GM21360 (cell line): ENCODE results near the gene COG4.
"Not testable (repeated sequence)": the region's sequence is repeated elsewhere in the genome, so short reads cannot be mapped to it uniquely, and the experiment has no call there.

Experiments used
- ATAC-seq: cut with Tn5 transposase; IDR thresholded peaks from one replicate; pipeline ENCODE4 v1.9.1; 2021; ENCODE audit warnings: mild to moderate bottlenecking, moderate library complexity; ENCODE audit not compliant: unreplicated experiment

COG4 gene

DNA sequence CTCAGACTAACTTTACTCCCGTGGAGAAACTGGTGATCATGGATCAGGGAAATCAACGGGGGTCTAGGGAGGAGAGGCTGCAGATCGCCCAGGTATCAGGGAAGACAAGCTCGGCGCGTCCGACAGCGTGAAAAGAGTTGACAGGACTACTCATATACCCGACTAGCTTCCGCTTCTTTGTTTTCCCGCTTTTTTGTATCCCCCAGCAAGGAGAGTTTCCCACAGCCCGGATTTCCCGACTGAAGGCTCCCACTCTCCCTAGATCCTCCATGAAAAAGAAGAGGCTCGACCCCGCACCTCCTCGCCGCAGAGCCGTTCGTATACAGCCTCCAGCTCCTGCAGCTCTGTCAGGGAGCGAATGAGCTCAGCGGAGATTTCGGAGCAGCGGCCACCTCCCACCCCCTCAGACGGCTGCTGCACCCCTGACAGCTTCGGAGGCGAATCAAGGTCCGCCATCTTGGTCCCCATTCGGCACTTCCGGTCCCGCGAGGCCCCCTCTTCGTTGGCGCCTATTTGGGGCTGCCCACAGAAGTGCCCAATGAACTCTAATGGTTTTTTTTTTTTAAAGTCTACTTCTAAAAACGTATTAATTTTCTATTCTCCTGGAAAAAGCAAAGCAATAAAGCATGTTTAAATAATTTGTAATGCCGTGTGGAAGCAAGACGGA is at the start of gene COG4:
TSS of gene COG4 (minus strand) at position 479 of the 667 bp plus-strand sequence. CDS start at position 468, 11 bp downstream.
- ATAC-seq: peak; percentile 64

- ATAC-seq: no peak
Measured at GRCh38 chr16:70572926-70573270, 49.5 kb upstream of the COG4 start.

GRCh38 chr16:70572050-70572925 is 48.9 kb upstream of the COG4 start:
- ATAC-seq: no peak

- ATAC-seq: no peak
Measured at GRCh38 chr16:70571623-70572022, 48.3 kb upstream of the COG4 start.

DNA sequence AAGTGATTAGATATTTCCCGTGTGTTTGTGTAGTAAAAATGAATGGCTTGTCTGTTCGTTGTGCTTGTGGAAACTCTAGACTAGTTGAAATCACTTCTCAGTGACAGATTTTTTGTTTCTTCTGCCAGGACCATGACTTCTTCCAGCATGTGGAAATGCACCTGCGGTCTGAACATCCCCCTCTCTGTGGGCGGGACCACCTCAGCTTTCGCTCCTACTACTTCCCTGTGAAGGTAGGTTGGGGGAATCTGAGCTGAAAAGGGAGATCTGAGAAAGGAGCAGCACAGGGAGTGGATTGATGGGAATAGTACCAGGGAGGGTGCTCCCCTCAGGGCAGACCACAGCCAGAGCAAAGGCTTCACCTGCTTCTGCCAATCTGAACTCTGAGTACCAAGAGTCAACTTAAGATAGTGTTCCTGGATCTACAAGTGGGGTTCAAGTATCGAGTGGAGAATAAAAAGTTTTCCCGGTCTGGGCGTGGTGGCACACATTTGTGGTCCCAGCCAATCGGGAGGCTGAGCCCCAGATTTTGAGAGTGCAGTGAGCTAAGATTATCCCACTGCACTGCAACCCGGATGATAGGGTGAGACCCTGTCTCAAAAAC is 47.7 kb upstream of the COG4 start:
- ATAC-seq: no peak

DNA sequence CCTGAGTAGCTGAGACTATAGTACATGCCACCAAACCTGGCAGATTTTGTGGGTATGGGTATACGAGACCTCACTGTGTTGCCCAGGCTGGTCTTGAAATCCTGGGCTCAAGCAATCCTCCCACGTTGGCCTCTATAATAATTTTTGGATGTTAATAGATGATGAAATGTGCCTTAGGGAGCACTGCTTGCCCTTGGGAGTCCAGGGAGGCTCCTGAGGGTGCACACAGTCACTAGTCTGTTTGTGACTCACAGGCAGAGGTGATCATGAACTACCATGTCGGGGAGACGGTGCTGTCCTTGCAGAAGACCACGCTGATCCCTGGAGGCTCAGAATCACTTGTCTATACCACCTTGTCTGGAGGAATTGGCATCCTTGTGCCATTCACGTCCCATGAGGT is 46.4 kb upstream of the COG4 start:
- ATAC-seq: no peak

DNA sequence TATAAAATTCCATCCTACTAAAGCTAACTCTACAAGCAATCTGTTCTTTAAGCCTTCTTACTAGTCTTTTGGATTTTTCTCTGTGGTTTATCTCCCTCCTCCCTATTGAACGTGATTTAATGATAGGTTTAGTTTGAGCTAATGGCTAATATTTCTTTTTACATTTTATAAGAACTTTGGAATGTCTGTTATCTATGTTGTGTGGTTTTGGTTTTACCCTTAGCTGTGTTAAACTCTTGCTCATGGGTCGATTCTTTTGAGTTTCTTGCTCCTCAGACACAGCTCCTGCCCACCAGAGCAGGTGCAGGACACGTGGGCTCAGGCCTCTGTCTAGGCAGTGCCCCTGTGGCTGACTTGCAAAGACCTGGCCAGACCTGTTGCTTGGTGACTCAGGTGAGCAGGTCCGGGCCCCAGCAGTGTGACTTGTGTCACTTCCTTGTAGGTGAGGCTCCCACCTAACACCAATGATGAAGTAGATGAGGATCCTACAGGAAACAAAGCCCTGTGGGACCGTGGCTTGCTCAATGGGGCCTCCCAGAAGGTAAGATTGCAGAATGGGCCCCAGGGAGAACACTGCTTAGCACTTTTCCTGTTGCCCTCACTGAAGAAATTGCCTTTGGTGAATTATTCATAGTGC is 45.4 kb upstream of the COG4 start:
- no peak for ATAC-seq

GRCh38 chr16:70565053-70565452 is 41.7 kb upstream of the COG4 start:
- ATAC-seq: no peak

- ATAC-seq: no peak
Measured at GRCh38 chr16:70563636-70564035, 40.3 kb upstream of the COG4 start.

GRCh38 chr16:70561623-70562022 is 38.3 kb upstream of the COG4 start:
- no peak for ATAC-seq

DNA sequence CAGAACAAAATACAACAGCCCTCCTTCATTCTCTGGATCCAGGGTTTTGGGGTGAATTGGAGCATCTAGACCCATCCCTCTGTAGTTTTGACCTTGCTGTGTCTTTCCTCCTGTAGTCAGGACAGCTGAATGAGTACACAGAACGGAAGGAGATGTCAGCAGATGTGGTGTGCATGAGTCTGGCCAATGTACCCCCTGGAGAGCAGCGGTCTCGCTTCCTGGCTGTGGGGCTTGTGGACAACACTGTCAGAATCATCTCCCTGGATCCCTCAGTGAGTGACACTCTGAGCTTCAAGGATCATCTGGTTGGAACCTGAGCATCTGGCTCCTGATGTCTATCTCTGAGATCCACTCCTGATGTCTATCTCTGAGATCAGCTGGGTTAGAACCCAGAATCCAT is 32.7 kb upstream of the COG4 start:
- no peak for ATAC-seq

DNA sequence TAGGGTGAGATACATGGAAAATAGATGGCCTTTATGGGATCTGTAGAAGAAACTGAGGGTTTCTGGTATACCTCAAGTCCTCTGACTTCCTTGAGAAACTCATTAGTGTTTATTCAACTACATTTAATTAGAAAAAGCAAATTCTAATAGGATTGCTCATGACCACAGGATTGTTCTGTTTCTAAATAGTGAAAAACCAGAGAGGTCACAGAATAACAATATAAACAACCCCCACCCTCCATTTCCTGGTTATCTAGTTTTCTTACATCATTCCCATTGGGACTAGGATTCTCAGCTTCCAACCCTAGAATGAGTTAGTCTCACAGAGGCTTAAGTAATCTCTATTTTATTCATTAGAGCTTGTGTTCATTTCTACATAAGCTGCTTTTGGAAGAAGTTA is 30.3 kb upstream of the COG4 start:
- no peak for ATAC-seq

DNA sequence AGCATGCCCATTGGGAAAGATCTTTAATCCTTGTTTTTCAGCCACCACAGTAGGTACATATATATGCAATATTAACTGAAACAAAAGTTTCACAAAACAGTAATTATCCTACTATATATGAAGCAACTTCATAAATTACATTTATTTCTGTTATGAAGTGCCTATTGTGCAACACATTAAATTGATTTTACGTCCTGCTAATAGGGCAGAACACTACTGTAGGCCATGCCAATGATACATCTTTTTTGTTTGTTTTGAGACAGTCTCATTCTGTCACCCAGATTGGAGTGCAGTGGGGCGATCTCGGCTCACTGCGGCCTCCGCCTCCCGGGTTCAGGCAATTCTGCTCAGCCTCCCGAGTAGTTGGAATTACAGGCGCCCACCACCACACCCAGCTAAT is 29.3 kb upstream of the COG4 start:
- ATAC-seq: no peak

- no peak for ATAC-seq
Measured at GRCh38 chr16:70551788-70552187, 28.4 kb upstream of the COG4 start.

DNA sequence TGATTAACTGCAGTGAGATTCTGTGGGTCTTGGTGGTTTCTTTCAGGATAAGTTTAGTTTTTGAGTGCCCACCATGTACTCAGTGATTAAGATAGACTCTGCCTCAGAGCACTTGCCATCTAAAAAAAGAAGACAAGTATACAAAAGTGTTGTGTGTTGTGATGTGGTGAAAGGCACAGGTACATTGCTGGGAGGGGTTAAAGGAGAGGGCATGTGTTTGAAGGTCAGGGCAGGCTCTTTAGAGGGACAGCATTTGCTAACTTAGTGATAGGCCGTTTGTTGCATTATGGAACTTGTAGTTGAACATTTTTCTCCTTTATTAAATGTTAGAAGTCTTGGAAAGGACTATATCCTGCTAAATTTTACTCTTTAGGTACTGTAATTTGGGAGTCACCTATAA is 26.7 kb upstream of the COG4 start:
- ATAC-seq: no peak

DNA sequence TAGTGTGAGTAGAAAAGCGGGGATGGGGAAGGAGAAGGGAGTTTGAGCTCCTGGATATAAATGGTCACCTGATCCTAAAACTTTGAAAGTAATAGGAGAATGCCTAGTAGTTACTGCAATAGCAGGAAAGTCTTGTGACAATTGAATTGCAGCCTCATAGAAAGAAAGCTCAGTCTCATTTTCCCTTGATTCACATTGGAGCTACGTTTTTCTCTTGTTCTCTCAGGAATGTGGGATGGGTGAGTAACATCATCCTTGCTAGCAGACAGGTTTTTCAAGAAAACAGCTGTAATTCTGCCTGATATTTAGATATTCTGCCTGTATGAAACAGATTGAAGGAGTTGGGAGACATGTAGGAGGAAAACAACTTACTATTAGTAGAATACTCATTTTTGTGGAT is 25.6 kb upstream of the COG4 start:
- ATAC-seq: no peak

DNA sequence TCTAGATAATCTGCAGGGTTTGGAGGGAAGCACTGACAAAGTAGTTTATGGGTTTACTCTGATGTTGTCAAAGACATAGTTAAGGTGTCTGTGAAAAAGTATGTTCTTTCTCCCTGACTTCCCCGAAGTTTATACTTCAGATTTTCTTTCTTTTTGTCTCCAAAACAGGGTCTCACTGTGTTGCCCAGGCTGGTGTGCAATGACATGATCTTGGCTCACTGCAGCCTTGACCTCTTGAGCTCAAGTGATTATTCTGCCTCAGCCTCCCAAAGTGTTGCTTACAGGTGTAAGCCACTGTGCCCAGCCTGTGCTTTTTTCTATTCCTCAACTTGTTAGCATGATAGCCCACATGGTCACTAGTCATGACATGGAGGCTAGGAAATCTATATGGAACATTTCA is 21.2 kb upstream of the COG4 start:
- no peak for ATAC-seq

- no peak for ATAC-seq
Measured at GRCh38 chr16:70540994-70541393, 17.6 kb upstream of the COG4 start.

DNA sequence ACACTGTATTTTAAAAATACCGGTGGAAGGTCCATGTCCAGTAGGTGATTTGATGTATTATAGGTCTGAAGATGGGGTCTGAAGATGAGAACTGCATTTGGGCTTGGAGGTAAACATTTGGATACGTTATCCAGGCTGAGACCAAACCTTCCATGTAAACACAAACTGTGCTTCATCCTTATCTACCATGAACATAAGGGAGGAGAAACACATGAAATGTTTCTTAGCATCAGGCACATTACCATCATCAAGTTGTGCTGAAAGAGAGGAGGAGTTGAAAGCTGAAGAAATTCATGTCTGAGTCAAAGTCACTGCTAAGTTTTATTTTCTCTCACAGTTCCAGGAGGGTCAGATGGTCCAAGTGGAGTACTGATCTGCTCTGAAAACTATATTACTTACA is 11.6 kb upstream of the COG4 start:
- ATAC-seq: no peak

- not testable (repeated sequence) for ATAC-seq
Measured at GRCh38 chr16:70529954-70530353, 6.6 kb upstream of the COG4 start.

- no peak for ATAC-seq
Measured at GRCh38 chr16:70529051-70529777, 5.9 kb upstream of the COG4 start.
